GM21515 (cell line): ENCODE data around the gene CFAP46.

Experiments used
- ATAC-seq: cut with Tn5 transposase; IDR thresholded peaks from one replicate; pipeline ENCODE4 v1.9.1; 2021; ENCODE audit not compliant: unreplicated experiment

Gene CFAP46

GRCh38 chr10:132865851-132866600, 76.3 kb downstream of the CFAP46 start:
- no peak for ATAC-seq

DNA sequence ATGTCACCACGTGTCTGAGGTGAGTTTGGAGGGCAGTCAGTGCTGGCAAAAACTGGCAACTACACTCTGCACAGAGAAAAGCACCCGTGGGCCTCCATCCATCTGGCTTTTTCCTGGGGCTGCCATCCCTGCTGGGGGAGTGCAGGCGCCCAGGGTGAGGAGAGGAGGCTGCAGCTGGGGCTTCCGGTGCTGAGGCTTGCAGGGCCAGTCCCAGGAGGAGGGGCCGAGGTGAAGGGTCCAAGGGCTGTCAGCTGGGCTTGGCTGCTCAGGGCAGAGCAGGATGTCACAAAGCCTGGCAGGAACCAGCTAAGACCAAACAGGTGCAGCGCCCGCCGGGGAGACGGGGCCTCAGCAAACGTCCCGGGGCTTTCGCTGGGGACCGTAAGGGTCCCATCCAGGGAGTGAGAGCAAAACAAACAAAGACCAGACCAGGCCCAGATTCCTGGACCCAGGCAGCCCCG, 77.2 kb downstream of the CFAP46 start:
- no peak for ATAC-seq

- no peak for ATAC-seq
Observed at GRCh38 chr10:132862485-132863420, 79.6 kb downstream of the CFAP46 start.

DNA sequence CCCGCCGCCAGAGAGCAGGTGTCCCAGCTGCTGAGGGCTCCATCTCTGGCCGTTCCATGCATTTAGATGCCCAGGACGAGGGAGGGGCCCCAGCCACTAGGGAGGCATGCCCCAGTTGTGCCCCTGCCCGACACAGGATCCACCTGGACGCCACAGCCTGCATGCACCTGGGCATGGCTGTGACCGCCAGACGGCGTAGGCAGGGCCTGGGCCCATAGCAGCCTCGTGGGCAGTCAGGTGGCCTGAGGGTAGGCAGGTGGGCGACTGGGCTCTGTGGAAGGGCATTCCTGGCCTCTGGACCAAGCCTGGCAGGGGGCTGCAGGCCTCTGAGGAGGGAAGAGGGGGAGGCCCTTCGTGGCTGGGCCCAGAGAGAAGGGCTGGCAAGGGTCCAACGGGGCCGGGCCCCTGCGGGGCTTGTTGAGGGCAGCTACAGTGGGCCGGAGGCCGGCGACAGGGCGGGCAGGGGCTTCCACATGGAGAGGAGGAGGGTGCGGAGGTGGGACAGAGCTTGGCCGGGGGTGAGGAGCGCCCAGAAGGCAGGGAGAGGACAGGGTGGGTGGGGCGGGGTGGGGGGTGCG, 80.4 kb downstream of the CFAP46 start:
- ATAC-seq: no peak

DNA sequence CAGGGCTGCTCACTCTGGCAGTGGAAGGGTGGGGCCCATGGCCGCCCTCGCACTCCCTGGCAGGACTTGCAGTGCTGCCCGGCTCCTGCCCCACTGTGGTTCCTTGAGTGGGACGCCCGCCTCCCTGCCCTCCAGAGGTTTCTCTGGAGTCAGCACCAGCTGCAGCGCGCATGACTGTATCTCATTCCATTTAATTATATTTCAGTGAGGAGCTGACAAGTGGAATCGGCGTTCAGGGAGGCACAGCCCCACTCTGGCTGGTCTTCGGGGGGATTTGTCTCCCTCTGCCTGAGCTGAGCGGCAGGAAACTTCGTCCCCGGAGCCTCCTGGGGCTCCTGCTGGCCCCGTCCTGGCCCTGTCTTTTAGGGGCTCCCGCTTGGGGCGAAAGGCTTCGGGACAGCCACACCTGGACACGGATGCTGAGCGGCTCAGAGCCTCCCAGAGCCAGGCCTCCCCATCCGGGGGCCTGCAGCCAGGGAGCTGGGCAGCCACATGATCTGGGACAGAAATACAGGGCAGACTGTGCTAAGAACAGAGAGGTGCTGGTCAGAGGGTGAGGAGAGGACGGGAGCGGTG, 81.2 kb downstream of the CFAP46 start:
- no peak for ATAC-seq

DNA sequence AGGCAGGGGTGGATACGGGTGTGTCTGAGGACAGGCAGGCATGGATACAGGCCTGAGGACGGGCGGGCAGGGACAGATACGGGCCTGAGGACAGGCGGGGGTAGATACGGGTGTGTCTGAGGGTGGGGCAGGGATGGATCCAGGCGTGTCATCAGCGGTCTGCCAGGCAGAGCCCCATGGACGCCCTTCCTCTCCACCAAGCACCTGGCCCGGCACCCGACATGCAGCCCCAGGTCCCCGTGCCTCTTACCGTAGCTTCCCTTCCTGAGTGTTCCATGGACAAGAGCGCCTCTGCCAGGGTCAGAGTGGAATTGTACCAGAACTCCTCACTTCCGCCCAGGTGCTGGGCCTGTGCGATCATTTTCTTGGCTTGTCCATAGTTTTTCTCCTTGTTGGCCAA, 81.8 kb downstream of the CFAP46 start:
- ATAC-seq: no peak

GRCh38 chr10:132859084-132859855, 83.1 kb downstream of the CFAP46 start:
- ATAC-seq: no peak

GRCh38 chr10:132858121-132859081, 84.0 kb downstream of the CFAP46 start:
- no peak for ATAC-seq

DNA sequence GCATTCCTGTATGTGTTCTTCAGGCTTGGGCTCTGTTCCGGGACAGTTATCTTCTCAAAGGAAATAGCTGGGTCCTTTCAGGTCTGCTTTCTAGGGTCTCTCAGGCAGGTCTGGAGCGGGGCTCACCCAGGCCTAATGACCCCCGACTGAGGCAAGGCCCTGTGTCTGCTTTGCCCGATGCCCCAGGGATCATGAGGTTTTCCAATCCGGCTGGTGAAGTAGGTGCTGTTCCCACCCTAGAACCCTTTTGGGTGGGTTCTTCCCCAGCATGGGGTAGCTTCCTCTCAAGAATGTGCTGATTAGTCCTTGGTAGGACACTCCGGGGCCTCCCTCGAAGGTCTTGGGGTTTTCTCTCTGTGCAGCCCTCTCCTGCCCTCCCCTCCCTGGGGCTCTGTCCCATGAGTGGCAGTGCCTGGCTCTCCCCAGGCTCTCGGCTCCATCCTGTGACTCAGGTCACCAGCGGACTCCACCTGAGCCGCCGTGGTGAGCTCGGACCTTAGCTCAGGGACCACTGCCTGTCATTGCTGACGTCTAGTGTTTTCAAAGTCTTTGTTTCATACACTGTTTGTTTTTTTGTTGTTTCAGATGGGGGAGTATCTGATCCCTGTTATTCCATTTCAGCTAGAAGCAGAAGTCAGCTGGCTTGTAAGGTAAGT, 85.4 kb downstream of the CFAP46 start:
- no peak for ATAC-seq

GRCh38 chr10:132855889-132856288, 86.5 kb downstream of the CFAP46 start:
- ATAC-seq: no peak

DNA sequence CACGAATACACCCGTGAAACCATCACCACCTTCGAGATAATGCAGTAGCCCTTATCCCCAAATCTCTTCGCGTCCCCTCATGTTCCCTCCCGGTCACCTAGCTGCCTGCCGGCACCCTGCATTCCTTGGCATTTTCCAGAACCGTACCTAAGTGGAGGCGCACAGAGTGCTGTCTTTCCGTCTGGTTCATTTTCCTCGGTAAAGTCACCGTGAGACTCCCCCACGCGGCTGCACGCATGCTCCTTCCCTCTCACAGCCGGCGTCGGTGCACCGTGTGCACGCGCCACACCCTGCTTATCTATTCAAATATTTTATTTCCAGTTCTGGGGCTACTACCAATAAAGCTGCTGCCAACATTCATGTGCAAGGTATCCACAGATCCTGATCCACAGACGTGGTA, 90.9 kb downstream of the CFAP46 start:
- ATAC-seq: no peak

- no peak for ATAC-seq
Observed at GRCh38 chr10:132850896-132851295, 91.5 kb downstream of the CFAP46 start.

DNA sequence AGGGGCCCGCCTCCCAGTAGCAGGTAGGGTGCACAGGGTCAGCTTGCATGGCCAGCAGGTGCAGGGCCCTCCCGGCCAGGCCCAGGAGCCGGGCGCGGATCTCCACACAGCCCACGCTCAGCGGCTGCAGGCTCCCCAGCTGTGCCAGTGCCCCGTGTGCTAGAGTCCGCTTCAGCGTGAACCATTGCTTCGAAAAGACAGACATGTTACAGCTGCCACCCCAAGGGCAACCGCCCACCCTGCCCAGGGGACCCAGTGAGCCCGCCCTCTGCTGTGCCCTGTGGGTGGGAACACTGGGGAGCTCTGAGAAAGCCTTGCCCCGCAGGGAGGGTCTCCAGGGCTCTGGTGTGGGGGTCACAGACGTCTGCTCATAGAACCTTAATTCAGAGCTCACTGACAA, 92.1 kb downstream of the CFAP46 start:
- no peak for ATAC-seq

DNA sequence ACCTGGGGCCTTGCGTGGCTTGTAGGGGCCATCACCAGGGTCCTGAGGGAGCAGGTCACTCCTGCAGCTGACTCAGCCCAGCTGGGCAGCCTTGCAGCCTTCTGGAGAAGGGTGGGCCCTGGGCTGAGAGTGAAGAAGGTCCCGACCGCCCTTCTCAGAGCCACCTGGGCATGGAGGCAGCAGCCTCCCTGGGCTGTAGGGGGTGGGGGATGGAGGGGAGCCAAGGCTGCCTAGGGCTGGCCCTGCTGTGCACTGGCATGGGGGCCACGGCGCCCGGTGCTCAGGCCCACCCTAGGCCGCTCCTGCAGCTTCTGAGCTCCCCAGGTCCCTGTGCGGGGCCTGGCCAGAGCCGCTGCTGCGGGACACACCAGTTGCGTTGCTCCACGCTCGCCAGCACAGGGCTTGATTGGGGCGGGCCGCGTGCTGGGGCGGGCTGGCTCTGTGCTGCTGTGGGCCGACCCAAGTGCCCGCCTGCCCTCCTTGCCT, 92.8 kb downstream of the CFAP46 start:
- ATAC-seq: no peak

- no peak for ATAC-seq
Observed at GRCh38 chr10:132848951-132849545, 93.3 kb downstream of the CFAP46 start.

- no peak for ATAC-seq
Observed at GRCh38 chr10:132848291-132848701, 94.1 kb downstream of the CFAP46 start.

- no peak for ATAC-seq
Observed at GRCh38 chr10:132847856-132848255, 94.5 kb downstream of the CFAP46 start.

- ATAC-seq: no peak
Observed at GRCh38 chr10:132847416-132847777, 95.0 kb downstream of the CFAP46 start.
